Lower leg skin (tissue), 4 donors: Measurements from ENCODE around the gene ADAMTSL1. TPM values are rescaled to one million over a fixed set of nuclear protein-coding genes. Genes with fewer than 3 reads are reported as not detected.

Experiments used
- DNase-seq, 2 donors: peaks; one replicate each; pipeline ENCODE4 v3.0.0-alpha.2; 2019; ENCODE audit warnings: low spot score in 2 of 2
- H3K4me3 ChIP-seq: fragments of 200-600 bp; sonication (generic); 2 replicates; pipeline ENCODE4 v1.5.1; 2017; ENCODE audit warnings: mild to moderate bottlenecking, low read depth; ENCODE audit not compliant: poor library complexity, severe bottlenecking
- POLR2A ChIP-seq, 2 donors: fragments of 450-650 bp; IDR thresholded peaks; one replicate each; pipeline ENCODE4 v1.6.1; 2016 to 2017; ENCODE audit warnings: antibody characterized with exemption in 2 of 2, mild to moderate bottlenecking in 1 of 2, moderate library complexity in 1 of 2
- WGBS, 2 donors: methylation state at CpG; one replicate each; pipeline ENCODE4 v1.1.5; 2018; 5-methylcytosine and 5-hydroxymethylcytosine counted together
- intact Hi-C: fragments of 100-400 bp; cut with DNase I; formaldehyde crosslinking; loops from one replicate; pipeline ENCODE4 v1.15.0; 2023; ENCODE audit warnings: low total_unique reads
- total RNA-seq, 4 donors: library from RNA; depleted of rRNA; stranded (reverse); fragments of >200 nt; gene quantifications; one replicate each; pipeline ENCODE4 v1.1.0, GENCODE V29; 2016
- TF ChIP-seq, protein P1 (sequence below), 3 donors: fragments of 450-650 bp; IDR thresholded peaks; one replicate each; pipeline ENCODE4 v1.5.1; 2016; ENCODE audit warnings: antibody characterized with exemption in 3 of 3, mild to moderate bottlenecking in 3 of 3, moderate library complexity in 2 of 3

ADAMTSL1 gene
- total RNA-seq, 4 donors from 2014 or later = 1.2 to 3.6 (median 1.9) TPM

DNA sequence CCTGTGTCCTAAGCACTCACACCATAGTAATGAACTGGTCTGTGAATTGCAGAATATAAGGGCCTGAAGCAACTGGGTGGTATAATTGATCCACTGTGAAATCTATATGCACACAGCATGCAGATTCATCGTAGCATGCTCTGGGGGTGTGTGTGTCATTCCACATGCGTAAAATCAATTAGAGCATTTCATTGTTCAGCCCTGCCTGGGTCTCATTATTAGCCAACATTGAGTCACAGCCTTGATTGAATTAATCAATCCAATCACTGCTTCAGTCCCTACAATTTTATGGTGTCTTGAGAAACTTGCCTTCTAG, 248.0 kb downstream of the ADAMTSL1 start:
- no peak for TF ChIP-seq POLR2A (IDR thresholded peaks at IDR 0.05)
- TF ChIP-seq, protein P1, sequence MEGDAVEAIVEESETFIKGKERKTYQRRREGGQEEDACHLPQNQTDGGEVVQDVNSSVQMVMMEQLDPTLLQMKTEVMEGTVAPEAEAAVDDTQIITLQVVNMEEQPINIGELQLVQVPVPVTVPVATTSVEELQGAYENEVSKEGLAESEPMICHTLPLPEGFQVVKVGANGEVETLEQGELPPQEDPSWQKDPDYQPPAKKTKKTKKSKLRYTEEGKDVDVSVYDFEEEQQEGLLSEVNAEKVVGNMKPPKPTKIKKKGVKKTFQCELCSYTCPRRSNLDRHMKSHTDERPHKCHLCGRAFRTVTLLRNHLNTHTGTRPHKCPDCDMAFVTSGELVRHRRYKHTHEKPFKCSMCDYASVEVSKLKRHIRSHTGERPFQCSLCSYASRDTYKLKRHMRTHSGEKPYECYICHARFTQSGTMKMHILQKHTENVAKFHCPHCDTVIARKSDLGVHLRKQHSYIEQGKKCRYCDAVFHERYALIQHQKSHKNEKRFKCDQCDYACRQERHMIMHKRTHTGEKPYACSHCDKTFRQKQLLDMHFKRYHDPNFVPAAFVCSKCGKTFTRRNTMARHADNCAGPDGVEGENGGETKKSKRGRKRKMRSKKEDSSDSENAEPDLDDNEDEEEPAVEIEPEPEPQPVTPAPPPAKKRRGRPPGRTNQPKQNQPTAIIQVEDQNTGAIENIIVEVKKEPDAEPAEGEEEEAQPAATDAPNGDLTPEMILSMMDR (IDR thresholded peaks at IDR 0.05) = no peak
- intact Hi-C loops = no loop called here
- 68 to 70% methylated on average over 2 of the region's 2 CpGs for WGBS, 2 donors
- H3K4me3 ChIP-seq = no peak overlapping the region
- DNase-seq = no peak

DNA sequence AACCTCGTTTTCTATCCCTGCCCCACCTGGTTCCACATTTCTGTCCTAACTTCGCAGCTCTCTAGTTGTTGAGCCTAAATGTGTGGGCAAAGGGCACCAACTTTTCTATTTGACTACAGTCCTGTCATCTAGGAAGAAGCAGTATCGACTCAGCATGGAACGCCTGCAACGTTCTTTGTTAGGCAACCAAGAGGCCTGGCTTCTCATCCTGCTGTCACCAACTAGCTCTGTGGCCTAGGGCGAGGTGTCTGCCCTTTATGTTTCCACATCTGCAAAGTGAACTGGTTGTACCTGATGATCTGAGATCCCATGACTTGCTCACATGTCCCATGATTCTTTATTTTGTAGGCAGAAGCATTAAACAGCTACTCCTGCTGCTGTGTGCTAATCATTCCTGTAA, 248.9 kb downstream of the ADAMTSL1 start:
- WGBS, 2 donors = 88 to 95% methylated on average over 6 of the region's 6 CpGs
- H3K4me3 ChIP-seq = no peak overlapping the region
- DNase-seq = no peak
- intact Hi-C loops = no loop called here
- TF ChIP-seq, protein P1 (IDR thresholded peaks at IDR 0.05) = no peak
- no peak for TF ChIP-seq POLR2A (IDR thresholded peaks at IDR 0.05)

DNA sequence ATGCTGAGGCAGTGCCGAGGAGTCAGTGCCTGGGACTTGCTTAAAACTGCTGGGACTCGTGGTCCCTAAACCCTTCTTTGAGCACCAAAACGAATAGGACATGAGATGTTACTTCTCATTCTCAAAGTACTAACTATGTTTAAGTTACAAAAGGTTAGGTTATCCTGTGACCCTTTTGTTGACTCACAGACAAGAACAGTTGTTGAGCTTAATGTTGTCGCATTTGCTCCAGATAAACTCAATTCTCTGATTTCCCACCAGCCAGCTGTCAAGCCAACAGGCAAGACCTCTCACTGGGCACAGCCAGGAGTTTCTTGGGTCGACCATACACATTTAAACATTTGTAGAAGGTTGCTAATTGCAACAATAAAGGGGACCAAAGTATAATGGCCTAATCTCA, 249.4 kb downstream of the ADAMTSL1 start:
- intact Hi-C loops = no loop called here
- H3K4me3 ChIP-seq = no peak overlapping the region
- WGBS, 2 donors = 90 to 95% methylated on average over 5 of the region's 5 CpGs
- no peak for DNase-seq
- TF ChIP-seq POLR2A (IDR thresholded peaks at IDR 0.05) = no peak
- TF ChIP-seq, protein P1 (IDR thresholded peaks at IDR 0.05) = no peak

DNA sequence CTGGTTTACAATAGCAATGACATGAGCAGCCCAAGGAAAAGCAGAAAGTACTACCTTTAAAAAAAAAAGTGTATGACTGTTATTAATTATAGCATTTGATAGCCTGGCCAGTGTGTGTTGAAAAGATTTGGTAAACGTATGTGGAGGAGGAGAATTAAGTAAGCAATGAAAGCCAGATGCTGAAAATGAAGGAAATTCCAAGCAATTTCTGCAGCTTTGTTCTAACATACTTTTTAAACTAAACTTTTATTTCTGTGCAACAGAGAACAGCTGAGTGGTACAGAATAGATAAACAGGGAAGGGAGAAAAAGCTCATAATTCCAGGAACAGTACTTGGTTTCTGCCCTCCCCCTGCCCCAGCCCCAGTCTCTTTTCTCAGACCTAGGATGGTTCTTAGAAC, 252.6 kb downstream of the ADAMTSL1 start:
- 19 to 32% methylated on average over 1 of the region's 1 CpG for WGBS, 2 donors
- TF ChIP-seq, protein P1 (IDR thresholded peaks at IDR 0.05) = no peak
- TF ChIP-seq POLR2A (IDR thresholded peaks at IDR 0.05) = no peak
- no peak overlapping the region for H3K4me3 ChIP-seq
- intact Hi-C loops = no loop called here
- DNase-seq = no peak

DNA sequence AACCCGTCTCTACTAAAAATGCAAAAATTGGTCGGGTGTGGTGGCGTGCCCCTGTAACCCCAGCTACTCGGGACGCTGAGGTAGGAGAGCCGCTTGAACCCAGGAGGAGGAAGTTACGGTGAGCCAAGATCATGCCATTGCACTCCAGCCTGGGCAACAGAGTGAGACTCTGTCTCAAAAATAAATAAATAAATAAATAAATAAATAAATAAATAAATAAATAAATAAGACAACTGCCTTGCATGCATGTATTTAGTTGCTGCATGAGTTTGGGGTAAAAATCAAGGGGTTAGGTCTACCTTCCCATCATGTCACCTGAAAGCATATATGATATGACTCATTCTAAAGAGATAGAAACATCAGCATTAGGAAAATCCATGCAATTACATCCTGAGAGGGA, 254.0 kb downstream of the ADAMTSL1 start:
- 97 to 99% methylated on average over 7 of the region's 7 CpGs for WGBS, 2 donors
- no peak for DNase-seq
- H3K4me3 ChIP-seq = no peak overlapping the region
- TF ChIP-seq POLR2A (IDR thresholded peaks at IDR 0.05) = no peak
- TF ChIP-seq, protein P1 (IDR thresholded peaks at IDR 0.05) = no peak
- intact Hi-C loops = no loop called here

DNA sequence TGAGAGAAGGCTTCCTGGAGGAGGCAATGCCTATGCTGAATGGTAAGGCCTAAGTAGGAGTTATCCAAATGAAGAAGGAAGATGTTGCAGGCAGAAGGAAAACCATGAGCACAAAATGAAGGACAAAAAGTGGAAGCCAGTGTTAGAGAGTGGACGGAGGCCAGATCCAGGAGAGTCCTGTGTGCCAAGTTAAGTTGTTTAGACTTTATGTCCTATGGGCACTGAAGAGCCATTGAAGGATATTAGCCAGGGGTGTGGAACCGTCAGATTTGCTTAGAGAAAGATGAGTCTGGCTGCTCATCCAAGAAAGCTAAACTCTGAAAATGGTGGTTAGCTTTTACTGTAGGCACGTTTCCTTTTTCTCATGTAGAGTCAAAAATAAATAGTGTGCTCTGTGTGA, 254.7 kb downstream of the ADAMTSL1 start:
- intact Hi-C loops = no loop called here
- DNase-seq = no peak
- H3K4me3 ChIP-seq = no peak overlapping the region
- TF ChIP-seq, protein P1 (IDR thresholded peaks at IDR 0.05) = no peak
- no peak for TF ChIP-seq POLR2A (IDR thresholded peaks at IDR 0.05)
- 66 to 73% methylated on average over 3 of the region's 3 CpGs for WGBS, 2 donors
